Heart left ventricle (tissue), 16 donors: ENCODE measurements around the gene NDUFS1. TPM values are rescaled to one million over a fixed set of nuclear protein-coding genes. Genes with fewer than 3 reads are reported as not detected.
"Not testable (repeated sequence)": the region's sequence is repeated elsewhere in the genome, so short reads cannot be mapped to it uniquely, and the experiment has no call there.

Experiments used
- ATAC-seq, 4 donors: fragments of 200-7000 bp; cut with Tn5 transposase; one replicate each; pipeline ENCODE4 v1.9.1; 2020 to 2022; ENCODE audit warnings: moderate library complexity in 4 of 4, mild to moderate bottlenecking in 3 of 4, moderate number of reproducible peaks in 1 of 4
- DNase-seq, 5 donors: peaks; one replicate each; pipeline ENCODE4 v3.0.0-alpha.2; 2020
- H3K27ac ChIP-seq, 12 donors: fragments of 200-600 bp; sonication (generic) in 4 of 12; one replicate each; pipeline versions ENCODE4 v1.5.0 to v1.8.0; 2016 to 2022; ENCODE audit warnings: mild to moderate bottlenecking in 2 of 12
- H3K27me3 ChIP-seq, 9 donors: fragments of 200-600 bp; sonication (generic) in 2 of 9; one replicate each; pipeline versions ENCODE4 v1.5.1 to v1.8.0; 2016 to 2022; ENCODE audit warnings: mild to moderate bottlenecking in 3 of 9
- H3K36me3 ChIP-seq, 9 donors: fragments of 200-600 bp; sonication (generic) in 2 of 9; one replicate each; pipeline versions ENCODE4 v1.5.0 to v1.8.0; 2018 to 2022; ENCODE audit warnings: mild to moderate bottlenecking in 2 of 9
- H3K4me1 ChIP-seq, 12 donors: fragments of 200-600 bp; sonication (generic) in 4 of 12; one replicate each; pipeline versions ENCODE4 v1.5.0 to v1.8.0; 2016 to 2022; ENCODE audit warnings: mild to moderate bottlenecking in 3 of 12
- H3K4me3 ChIP-seq, 12 donors: fragments of 200-600 bp; sonication (generic) in 4 of 12; one replicate each; pipeline versions ENCODE4 v1.5.0 to v1.8.0; 2017 to 2022; ENCODE audit warnings: mild to moderate bottlenecking in 9 of 12, moderate library complexity in 4 of 12
- H3K9me3 ChIP-seq, 12 donors: fragments of 200-600 bp; sonication (generic) in 4 of 12; one replicate each; pipeline versions ENCODE4 v1.5.0 to v1.8.0; 2016 to 2022; ENCODE audit warnings: mild to moderate bottlenecking in 1 of 12
- POLR2A ChIP-seq, 2 donors: fragments of 450-650 bp; IDR thresholded peaks; one replicate each; pipeline ENCODE4 v1.6.1; 2017; ENCODE audit warnings: antibody characterized with exemption in 2 of 2, mild to moderate bottlenecking in 2 of 2, moderate library complexity in 2 of 2
- WGBS, 4 donors: extraction: QIAGEN DNeasy Blood & Tissue Kit in 2 of 4; methylation state at CpG; one replicate each; pipeline versions ENCODE4 v1.1.5 to v1.1.7; 2013 to 2018; 5-methylcytosine and 5-hydroxymethylcytosine counted together
- intact Hi-C, 10 donors: fragments of 100-400 bp; cut with DNase I; formaldehyde crosslinking; loops; one replicate each; pipeline versions ENCODE4 v1.11.1 to v1.14.2; 2022
- polyA plus RNA-seq, 2 donors: library from polyadenylated mRNA; stranded (reverse); fragments of 200-250 nt; gene quantifications; one replicate each; pipeline ENCODE4 v1.2.3, GENCODE V29; 2013
- total RNA-seq, 9 donors: library from RNA; depleted of rRNA in 2 of 9; stranded (reverse); fragments of >200 nt in 2 of 9; fragmentation: NEBNext Ultra II Directional in 3 of 9; extraction: Animal tissue kit (Norgen Biotek cat#: 25700) in 3 of 9; gene quantifications; one replicate each; pipeline versions ENCODE4 v1.1.0 to v1.2.4, GENCODE V29; 2016 to 2023
- TF ChIP-seq, protein P1 (sequence below), 12 donors: fragments of 200-600 bp; sonication (generic) in 4 of 12; IDR thresholded peaks; one replicate each; pipeline versions ENCODE4 v1.5.0 to v1.8.0; 2018 to 2022; ENCODE audit warnings: antibody characterized with exemption in 12 of 12, mild to moderate bottlenecking in 5 of 12
- donor health status: ischemic (EF 13 %, LVEDD 7.1; RV severe dilation, severe dysfunction).
- donor health status: healthy with polysubstance abuse.
- donor health status: DM: no; HTN: yes; CAD: no.
- donor health status: DM: no; HTN: no; CAD: no.
- donor health status: ischemic (EF 25% LVEDD 6.9; RV normal size, moderate dysfunction).
- donor health status: ischemic (EF 25% LVEDD 5.7; RV mildly dilated, moderate dysfunction).
- donor health status: healthy.
- donor health status: DM: yes; HTN: yes; CAD: no.
- donor health status: ischemic (EF 35%, LVEDD 5.7; RV mildly dilated, moderate dysfunction).
- donor health status: nonischemic (EF 11% LVEDD 7.7; RV severe dilation, severe dysfunction).
- donor health status: DM: yes; HTN: yes; CAD: no.
- donor health status: PGD.
- donor health status: ischemic (EF 29% LVEDD 5.4; RV normal size, mild dysfunction).
- donor health status: nonischemic (EF 23%, LVEDD 6.1; RV moderate dilation, normal function).

NDUFS1 gene
- total and polyA plus RNA-seq, 11 donors, result 97.0 to 804 (median 489) TPM

DNA sequence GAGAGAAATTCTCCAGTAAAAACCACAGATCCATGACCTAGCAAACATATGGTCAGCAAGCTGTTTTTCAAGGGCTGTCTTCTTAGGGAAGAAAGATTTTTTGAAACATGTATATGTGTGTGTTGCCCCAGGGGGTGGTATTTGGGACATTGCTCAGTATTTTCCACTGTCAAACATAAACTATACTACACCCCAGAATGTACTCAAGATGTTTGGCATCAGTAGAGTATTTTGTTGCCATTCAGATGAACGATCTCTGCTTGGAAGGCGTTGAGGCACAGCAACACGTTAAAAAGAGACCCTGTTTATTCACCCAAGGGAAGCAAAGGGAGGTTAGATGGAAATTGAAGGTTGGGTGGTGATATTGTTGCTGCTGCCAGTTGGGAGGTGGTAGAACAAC, 30.4 kb upstream of the NDUFS1 start:
- H3K27ac ChIP-seq, result no peak overlapping the region
- H3K4me1 ChIP-seq, result peaks cover 0 to 5% (median 0%) of the 10 kb centered on the region in 12 donors
- no peaks in the 10 kb centered on the region for H3K9me3 ChIP-seq
- no peak for DNase-seq
- no peaks in the 10 kb centered on the region for H3K36me3 ChIP-seq
- TF ChIP-seq, protein P1, sequence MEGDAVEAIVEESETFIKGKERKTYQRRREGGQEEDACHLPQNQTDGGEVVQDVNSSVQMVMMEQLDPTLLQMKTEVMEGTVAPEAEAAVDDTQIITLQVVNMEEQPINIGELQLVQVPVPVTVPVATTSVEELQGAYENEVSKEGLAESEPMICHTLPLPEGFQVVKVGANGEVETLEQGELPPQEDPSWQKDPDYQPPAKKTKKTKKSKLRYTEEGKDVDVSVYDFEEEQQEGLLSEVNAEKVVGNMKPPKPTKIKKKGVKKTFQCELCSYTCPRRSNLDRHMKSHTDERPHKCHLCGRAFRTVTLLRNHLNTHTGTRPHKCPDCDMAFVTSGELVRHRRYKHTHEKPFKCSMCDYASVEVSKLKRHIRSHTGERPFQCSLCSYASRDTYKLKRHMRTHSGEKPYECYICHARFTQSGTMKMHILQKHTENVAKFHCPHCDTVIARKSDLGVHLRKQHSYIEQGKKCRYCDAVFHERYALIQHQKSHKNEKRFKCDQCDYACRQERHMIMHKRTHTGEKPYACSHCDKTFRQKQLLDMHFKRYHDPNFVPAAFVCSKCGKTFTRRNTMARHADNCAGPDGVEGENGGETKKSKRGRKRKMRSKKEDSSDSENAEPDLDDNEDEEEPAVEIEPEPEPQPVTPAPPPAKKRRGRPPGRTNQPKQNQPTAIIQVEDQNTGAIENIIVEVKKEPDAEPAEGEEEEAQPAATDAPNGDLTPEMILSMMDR (IDR thresholded peaks at IDR 0.05), result no peak
- no peak for TF ChIP-seq POLR2A (IDR thresholded peaks at IDR 0.05)
- 76 to 85% (median 83%) methylated on average over 3 of the region's 3 CpGs for WGBS, 4 donors
- no peak overlapping the region for H3K4me3 ChIP-seq
- intact Hi-C loops, result no loop called here
- no peaks in the 10 kb centered on the region for H3K27me3 ChIP-seq
- no peak for ATAC-seq

DNA sequence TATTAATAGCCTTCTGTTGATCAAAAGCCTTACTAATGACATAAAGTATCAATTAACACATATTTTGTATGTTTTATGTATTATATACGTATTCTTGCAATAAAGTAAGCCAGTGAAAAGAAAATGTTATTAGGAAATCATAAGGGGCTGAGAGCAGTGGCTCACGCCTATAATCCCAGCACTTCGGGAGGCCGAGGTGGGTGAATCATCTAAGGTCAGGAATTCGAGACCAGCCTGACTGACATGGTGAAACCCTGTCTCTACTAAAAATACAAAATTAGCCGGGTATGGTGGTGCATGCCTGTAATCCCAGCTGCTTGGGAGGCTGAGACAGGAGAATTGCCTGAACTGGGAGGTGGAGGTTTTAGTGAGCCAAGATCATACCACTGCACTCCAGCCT, 22.3 kb upstream of the NDUFS1 start:
- 86 to 92% (median 88%) methylated on average over 6 of the region's 6 CpGs for WGBS, 4 donors
- H3K4me3 ChIP-seq, H3K27ac ChIP-seq, H3K9me3 ChIP-seq, ATAC-seq, H3K4me1 ChIP-seq, DNase-seq, H3K27me3 ChIP-seq, H3K36me3 ChIP-seq, intact Hi-C loops: not testable (repeated sequence)

DNA sequence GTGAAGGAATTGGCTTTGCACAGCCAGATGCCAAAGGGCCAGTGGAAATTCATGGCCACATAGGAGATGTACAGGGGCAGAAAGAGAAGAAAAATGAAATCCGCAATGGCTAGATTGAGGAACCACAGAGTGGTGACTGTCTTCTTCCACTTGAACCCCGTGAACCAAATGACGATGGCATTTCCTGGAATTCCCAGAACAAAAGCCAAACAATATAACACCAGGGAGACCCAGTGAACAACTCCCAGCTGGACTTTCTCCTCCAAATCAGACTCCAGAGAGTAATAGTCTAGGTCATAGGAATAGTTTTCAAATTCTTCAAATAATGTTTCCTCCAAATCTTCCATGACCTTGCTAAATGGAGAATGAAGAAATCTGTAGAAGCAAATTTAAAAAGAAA, 17.7 kb upstream of the NDUFS1 start:
- H3K27me3 ChIP-seq, result no peaks in the 10 kb centered on the region
- intact Hi-C loops, result no loop called here
- ATAC-seq (peak in 1 of 4 donors; percentile 34), DNase-seq (no peak)
- H3K9me3 ChIP-seq, result no peaks in the 10 kb centered on the region
- H3K36me3 ChIP-seq, result no peaks in the 10 kb centered on the region
- TF ChIP-seq POLR2A (IDR thresholded peaks at IDR 0.05), result no peak
- no peak overlapping the region for H3K4me3 ChIP-seq
- H3K27ac ChIP-seq, result peak overlapping the region in 1 of 12 donors; percentile 43
- H3K4me1 ChIP-seq, result no peaks in the 10 kb centered on the region
- WGBS, 4 donors, result 49 to 61% (median 54%) methylated on average over 3 of the region's 3 CpGs

DNA sequence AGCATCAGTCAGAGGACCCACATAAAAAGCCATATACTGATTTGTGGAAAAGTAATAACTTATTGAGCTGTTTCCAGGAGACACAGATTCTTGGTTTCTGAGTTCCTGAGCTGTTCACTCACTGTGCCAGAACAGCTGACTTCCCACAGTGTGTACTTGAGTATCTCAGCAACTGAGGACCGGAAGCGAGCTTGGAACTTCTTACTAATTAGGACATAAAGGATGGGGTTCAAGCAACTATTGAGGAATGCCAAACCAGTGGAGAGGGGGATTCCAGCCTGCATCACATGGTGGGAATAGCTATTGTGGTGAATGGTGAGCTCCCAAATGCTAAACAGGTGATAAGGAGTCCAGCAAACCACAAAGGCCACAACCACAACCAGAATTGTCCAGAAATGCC, 16.9 kb upstream of the NDUFS1 start:
- intact Hi-C loops, result no loop called here
- ATAC-seq, result peak in 2 of 4 donors; percentile 42 to 49
- H3K27me3 ChIP-seq, result no peaks in the 10 kb centered on the region
- no peak overlapping the region for H3K4me3 ChIP-seq
- no peak overlapping the region for H3K27ac ChIP-seq
- H3K36me3 ChIP-seq, result no peaks in the 10 kb centered on the region
- no peak for TF ChIP-seq POLR2A (IDR thresholded peaks at IDR 0.05)
- TF ChIP-seq, protein P1 (IDR thresholded peaks at IDR 0.05), result no peak
- no peak for DNase-seq
- 69 to 88% (median 79%) methylated on average over 2 of the region's 2 CpGs for WGBS, 4 donors
- H3K9me3 ChIP-seq, result no peaks in the 10 kb centered on the region
- no peaks in the 10 kb centered on the region for H3K4me1 ChIP-seq

- TF ChIP-seq, protein P1 (IDR thresholded peaks at IDR 0.05), result no peak
- no peak for TF ChIP-seq POLR2A (IDR thresholded peaks at IDR 0.05)
- H3K4me1 ChIP-seq, result no peaks in the 10 kb centered on the region
- intact Hi-C loops, result loop anchor here in 1 of 10 donors (5.0 kb wide), 1 partner anchor 264 kb away; no protein-coding TSS in a partner anchor
- no peaks in the 10 kb centered on the region for H3K27me3 ChIP-seq
- no peak overlapping the region for H3K4me3 ChIP-seq
- H3K9me3 ChIP-seq, result no peaks in the 10 kb centered on the region
- 92 to 98% (median 95%) methylated on average over 4 of the region's 4 CpGs for WGBS, 4 donors
- ATAC-seq, result no peak
- H3K27ac ChIP-seq, result no peak overlapping the region
- no peaks in the 10 kb centered on the region for H3K36me3 ChIP-seq
- no peak for DNase-seq
These were observed 13.9 kb upstream of the NDUFS1 start for GRCh38 chr2:206173147-206173546.

DNA sequence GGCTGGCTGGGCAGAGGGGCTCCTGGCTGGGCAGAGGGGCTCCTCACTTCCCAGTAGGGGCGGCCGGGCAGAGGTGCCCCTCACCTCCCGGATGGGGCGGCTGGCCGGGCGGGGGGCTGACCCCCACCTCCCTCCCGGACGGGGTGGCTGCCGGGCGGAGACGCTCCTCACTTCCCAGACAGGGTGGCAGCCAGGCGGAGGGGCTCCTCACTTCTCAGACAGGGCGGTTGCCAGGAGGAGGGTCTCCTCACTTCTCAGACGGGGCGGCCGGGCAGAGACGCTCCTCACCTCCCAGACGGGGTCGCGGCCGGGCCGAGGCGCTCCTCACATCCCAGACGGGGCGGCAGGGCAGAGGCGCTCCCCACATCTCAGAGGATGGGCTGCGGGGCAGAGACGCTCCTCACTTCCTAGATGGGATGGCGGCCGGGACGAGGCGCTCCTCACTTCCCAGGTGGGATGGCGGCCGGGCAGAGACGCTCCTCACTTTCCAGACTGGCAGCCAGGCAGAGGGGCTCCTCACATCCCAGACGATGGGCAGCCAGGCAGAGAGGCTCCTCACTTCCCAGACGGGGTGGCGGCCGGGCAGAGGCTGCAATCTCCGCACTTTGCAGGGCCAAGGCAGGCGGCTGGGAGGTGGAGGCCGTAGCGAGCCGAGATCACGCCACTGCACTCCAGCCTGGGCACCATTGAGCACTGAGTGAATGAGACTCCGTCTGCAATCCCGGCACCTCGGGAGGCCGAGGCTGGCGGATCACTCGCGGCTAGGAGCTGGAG, 12.6 kb upstream of the NDUFS1 start:
- H3K4me3 ChIP-seq, H3K27ac ChIP-seq, H3K9me3 ChIP-seq, ATAC-seq, DNase-seq, H3K4me1 ChIP-seq, H3K27me3 ChIP-seq: not testable (repeated sequence)
- WGBS, 4 donors, result 95 to 99% (median 97%) methylated on average over 24 to 45 of the region's 52 CpGs; no CpG with 5 or more reads in 1 of the 4 donors
- intact Hi-C loops, result loop anchor here in 1 of 10 donors (5.0 kb wide), 1 partner anchor 265 kb away; no protein-coding TSS in a partner anchor
- peaks cover 0 to 11% (median 0%) of the 10 kb centered on the region in 9 donors for H3K36me3 ChIP-seq

GRCh38 chr2:206168230-206168629, 9.0 kb upstream of the NDUFS1 start:
- intact Hi-C loops, result loop anchor here in 7 of 10 donors (5.0 to 10.0 kb wide), 5 partner anchors 87 to 277 kb away; partner anchors contain the start of genes ADAM23 (in 1 of the 7) and ZDBF2 (in 1 of the 7)
- peaks cover 0 to 28% (median 12%) of the 10 kb centered on the region in 9 donors for H3K36me3 ChIP-seq
- H3K9me3 ChIP-seq, DNase-seq, H3K27me3 ChIP-seq, H3K4me3 ChIP-seq, ATAC-seq, H3K27ac ChIP-seq, H3K4me1 ChIP-seq: not testable (repeated sequence)
- WGBS, 4 donors, result 91 to 97% (median 97%) methylated on average over 4 of the region's 4 CpGs
